22Rv1 (cell line): ENCODE results near the gene PKNOX2.

Experiments used
- ZFX ChIP-seq: fragments of 450-650 bp; IDR thresholded peaks from 2 replicates; pipeline ENCODE4 v1.6.1; 2017; ENCODE audit warnings: antibody characterized with exemption, borderline replicate concordance
- TF ChIP-seq, protein P1 (sequence below): fragments of 450-650 bp; IDR thresholded peaks from 2 replicates; pipeline ENCODE4 v1.5.1; 2017; ENCODE audit warnings: mild to moderate bottlenecking

DNA sequence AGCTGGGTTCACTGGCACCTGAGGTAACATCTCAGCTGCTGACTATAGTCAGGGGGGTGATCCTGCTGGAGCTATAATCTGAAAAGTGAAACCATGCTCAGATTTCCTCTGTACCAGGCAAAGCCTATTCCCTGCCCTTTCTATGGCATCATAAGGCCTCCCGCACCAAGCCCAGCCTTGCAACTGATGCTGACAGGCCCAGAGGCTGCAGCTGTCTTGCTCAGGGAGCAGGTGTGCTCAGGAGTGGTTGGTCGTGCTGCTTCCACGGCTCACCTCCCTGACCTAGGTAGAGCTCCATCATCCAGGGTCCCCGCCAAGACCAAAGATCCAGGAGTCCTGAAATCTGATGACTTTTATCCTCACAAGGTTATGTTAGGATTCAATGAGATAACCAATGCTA is 209.8 kb downstream of the PKNOX2 start:
- TF ChIP-seq, protein P1, sequence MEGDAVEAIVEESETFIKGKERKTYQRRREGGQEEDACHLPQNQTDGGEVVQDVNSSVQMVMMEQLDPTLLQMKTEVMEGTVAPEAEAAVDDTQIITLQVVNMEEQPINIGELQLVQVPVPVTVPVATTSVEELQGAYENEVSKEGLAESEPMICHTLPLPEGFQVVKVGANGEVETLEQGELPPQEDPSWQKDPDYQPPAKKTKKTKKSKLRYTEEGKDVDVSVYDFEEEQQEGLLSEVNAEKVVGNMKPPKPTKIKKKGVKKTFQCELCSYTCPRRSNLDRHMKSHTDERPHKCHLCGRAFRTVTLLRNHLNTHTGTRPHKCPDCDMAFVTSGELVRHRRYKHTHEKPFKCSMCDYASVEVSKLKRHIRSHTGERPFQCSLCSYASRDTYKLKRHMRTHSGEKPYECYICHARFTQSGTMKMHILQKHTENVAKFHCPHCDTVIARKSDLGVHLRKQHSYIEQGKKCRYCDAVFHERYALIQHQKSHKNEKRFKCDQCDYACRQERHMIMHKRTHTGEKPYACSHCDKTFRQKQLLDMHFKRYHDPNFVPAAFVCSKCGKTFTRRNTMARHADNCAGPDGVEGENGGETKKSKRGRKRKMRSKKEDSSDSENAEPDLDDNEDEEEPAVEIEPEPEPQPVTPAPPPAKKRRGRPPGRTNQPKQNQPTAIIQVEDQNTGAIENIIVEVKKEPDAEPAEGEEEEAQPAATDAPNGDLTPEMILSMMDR, result no peak
- no peak for TF ChIP-seq ZFX
